ENCODE data around the gene KCNIP1. TPM values are rescaled to one million over a fixed set of nuclear protein-coding genes. Genes with fewer than 3 reads are reported as not detected.
"Not testable (repeated sequence)": the region's sequence is repeated elsewhere in the genome, so short reads cannot be mapped to it uniquely, and the experiment has no call there.

KCNIP1 gene
- total RNA-seq, 1 donor from 2014 or later: 8.7 TPM

DNA sequence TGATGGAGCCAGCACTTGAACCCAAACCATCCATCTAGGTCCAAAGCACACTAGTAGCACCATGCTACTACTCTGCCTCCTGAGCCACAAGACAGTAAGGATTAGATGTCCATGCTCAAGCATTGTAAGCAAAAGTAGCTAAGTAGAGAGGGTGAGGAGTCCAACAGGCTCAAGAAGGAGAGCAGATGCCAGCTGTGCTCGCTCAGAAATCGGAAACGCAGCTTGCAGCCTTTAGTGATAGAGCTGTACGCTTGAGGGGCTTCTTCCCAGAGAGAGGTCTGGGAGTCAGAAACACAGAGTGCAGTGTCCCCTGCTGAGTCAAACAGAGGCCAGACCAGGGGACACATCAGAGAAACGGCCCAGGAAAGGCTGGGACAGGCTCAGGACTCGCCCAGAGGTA lies 247.0 kb downstream of the KCNIP1 start:
- Mint-ChIP-seq H3K27ac (ENCODE audit: unreplicated experiment) (no peak overlapping the region), H3K9me3 (ENCODE audit: low read depth) (no peaks in the 10 kb centered on the region), H3K4me3 (ENCODE audit: unreplicated experiment) (no peak overlapping the region), H3K27me3 (ENCODE audit: low read depth) (peaks cover 6% of the 10 kb centered on the region), H3K36me3 (ENCODE audit: low read depth) (no peaks in the 10 kb centered on the region), H3K4me1 (ENCODE audit: low read depth) (peaks cover 31% of the 10 kb centered on the region)
- no peak for DNase-seq (ENCODE audit: low spot score)
- TF ChIP-seq, protein P1, sequence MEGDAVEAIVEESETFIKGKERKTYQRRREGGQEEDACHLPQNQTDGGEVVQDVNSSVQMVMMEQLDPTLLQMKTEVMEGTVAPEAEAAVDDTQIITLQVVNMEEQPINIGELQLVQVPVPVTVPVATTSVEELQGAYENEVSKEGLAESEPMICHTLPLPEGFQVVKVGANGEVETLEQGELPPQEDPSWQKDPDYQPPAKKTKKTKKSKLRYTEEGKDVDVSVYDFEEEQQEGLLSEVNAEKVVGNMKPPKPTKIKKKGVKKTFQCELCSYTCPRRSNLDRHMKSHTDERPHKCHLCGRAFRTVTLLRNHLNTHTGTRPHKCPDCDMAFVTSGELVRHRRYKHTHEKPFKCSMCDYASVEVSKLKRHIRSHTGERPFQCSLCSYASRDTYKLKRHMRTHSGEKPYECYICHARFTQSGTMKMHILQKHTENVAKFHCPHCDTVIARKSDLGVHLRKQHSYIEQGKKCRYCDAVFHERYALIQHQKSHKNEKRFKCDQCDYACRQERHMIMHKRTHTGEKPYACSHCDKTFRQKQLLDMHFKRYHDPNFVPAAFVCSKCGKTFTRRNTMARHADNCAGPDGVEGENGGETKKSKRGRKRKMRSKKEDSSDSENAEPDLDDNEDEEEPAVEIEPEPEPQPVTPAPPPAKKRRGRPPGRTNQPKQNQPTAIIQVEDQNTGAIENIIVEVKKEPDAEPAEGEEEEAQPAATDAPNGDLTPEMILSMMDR (IDR thresholded peaks at IDR 0.05): no peak

DNA sequence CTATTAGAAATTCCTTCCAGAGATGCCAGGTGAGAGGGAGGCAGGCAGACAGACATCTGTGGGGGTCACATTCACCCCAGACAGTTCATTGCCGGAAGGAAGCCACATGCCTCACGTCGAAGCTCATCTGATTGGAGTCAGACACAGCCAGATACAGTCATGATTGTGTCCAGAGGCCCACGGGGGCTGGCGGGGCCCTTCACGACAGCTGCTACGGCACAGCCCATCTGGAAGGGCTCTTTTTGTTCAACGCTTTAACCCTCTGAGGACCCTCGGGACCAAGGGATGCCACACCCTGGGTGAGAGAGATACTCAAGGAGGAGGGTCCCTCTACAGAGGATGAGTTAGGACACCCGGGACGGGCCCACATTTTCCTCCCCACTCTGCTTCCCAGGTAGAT lies 247.8 kb downstream of the KCNIP1 start:
- TF ChIP-seq, protein P1 (IDR thresholded peaks at IDR 0.05): no peak
- no peak for DNase-seq (ENCODE audit: low spot score)
- Mint-ChIP-seq H3K9me3 (ENCODE audit: low read depth) (no peaks in the 10 kb centered on the region), H3K27ac (ENCODE audit: unreplicated experiment) (no peak overlapping the region), H3K27me3 (ENCODE audit: low read depth) (peaks cover 6% of the 10 kb centered on the region), H3K4me3 (ENCODE audit: unreplicated experiment) (no peak overlapping the region), H3K4me1 (ENCODE audit: low read depth) (peaks cover 32% of the 10 kb centered on the region), H3K36me3 (ENCODE audit: low read depth) (no peaks in the 10 kb centered on the region)

DNA sequence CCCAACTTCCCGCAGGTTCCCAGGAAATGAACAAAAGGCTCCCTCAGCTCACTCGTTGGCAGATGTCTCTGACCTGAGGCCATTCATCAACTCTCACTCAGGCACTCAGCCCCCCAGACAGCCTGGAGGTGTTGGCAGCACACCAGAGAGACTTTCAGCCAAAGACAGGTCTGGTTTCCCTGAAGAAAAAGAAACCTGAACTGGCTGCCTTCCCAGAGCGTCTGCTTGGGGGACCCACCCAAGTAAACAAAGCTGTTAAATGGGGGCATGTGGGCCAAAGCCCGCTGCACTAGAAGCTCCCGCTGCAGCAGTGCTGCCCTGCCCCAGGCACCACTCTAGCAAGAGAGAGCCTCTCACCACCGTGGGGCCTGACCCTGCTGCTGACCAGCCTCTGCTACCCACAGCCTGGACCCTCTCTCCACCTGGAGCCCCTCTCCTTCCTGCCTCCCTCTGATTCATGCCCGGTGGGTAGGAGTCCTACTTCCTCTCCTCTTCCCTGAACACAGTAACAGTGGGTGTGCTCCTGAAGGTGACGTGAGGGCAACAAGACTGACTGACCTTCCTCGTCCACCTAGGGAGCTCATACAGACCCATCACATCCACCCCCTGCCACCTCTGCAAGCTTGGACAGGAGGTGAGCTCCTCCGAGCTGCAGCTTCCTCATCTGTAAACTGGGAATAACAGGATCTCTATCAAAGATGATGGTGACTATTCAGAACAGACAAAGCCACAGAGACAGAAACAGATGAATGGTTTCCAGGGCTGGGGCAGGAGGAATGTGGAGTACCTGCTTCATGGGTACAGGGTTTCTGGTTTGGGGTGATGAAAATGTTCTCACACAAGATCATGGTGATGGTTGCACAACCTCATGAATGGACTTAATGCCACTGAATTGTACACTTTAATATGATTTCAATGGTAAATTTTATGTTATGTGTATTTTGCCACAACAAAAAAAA lies 248.7 kb downstream of the KCNIP1 start:
- H3K27me3 Mint-ChIP-seq (ENCODE audit: low read depth): peaks cover 6% of the 10 kb centered on the region
- H3K36me3 Mint-ChIP-seq (ENCODE audit: low read depth): no peaks in the 10 kb centered on the region
- H3K27ac Mint-ChIP-seq (ENCODE audit: unreplicated experiment): no peak overlapping the region
- DNase-seq (ENCODE audit: low spot score): no peak
- H3K4me1 Mint-ChIP-seq (ENCODE audit: low read depth): peaks cover 35% of the 10 kb centered on the region
- TF ChIP-seq, protein P1 (IDR thresholded peaks at IDR 0.05): no peak
- no peaks in the 10 kb centered on the region for H3K9me3 Mint-ChIP-seq (ENCODE audit: low read depth)
- H3K4me3 Mint-ChIP-seq (ENCODE audit: unreplicated experiment): no peak overlapping the region

DNA sequence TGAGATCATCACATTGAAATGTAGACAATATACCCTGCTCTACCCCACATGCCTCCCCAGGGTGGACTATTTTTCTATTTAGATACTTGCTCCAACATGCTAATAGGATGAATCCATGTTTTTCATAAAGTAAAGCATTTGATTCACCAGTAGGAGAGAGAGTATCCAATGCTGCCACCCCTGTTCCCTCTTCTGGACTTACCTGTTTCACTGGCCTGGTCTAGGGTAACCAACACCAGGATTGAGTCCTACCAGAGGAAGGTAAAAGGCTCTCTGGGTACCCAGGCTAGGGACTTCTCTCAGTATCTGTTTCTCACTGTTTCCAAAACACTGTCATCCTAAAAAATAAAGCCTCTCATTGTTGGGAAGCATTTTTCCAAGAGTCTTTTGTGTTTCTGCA lies 249.5 kb downstream of the KCNIP1 start:
- TF ChIP-seq, protein P1 (IDR thresholded peaks at IDR 0.05): no peak
- no peak for DNase-seq (ENCODE audit: low spot score)
- H3K4me3 Mint-ChIP-seq (ENCODE audit: unreplicated experiment): no peak overlapping the region
- H3K36me3 Mint-ChIP-seq (ENCODE audit: low read depth): no peaks in the 10 kb centered on the region
- peaks cover 43% of the 10 kb centered on the region for H3K4me1 Mint-ChIP-seq (ENCODE audit: low read depth)
- H3K9me3 Mint-ChIP-seq (ENCODE audit: low read depth): no peaks in the 10 kb centered on the region
- no peak overlapping the region for H3K27ac Mint-ChIP-seq (ENCODE audit: unreplicated experiment)
- peaks cover 6% of the 10 kb centered on the region for H3K27me3 Mint-ChIP-seq (ENCODE audit: low read depth)

DNA sequence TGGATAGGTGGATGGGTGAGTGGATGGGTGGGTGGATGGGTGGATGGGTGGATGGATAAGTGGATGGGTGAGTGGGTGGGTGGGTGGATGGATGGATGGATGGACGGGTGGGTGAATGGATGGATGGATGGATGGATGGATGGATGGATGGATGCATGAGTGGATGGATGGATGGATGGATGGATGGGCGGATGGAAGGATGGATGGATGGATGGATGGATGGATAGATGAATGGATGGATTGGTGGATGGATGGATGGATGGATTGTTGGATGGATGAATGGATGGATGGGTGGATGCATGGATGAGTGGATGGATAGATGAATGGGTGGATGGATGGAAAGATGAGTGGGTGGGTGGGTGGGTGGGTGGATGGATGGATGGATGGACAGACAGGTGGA lies 250.7 kb downstream of the KCNIP1 start:
- H3K9me3 Mint-ChIP-seq (ENCODE audit: low read depth); H3K4me3 Mint-ChIP-seq (ENCODE audit: unreplicated experiment); H3K27me3 Mint-ChIP-seq (ENCODE audit: low read depth); H3K36me3 Mint-ChIP-seq (ENCODE audit: low read depth); H3K27ac Mint-ChIP-seq (ENCODE audit: unreplicated experiment); DNase-seq (ENCODE audit: low spot score): not testable (repeated sequence)
- H3K4me1 Mint-ChIP-seq (ENCODE audit: low read depth): peaks cover 51% of the 10 kb centered on the region
